A549 treated with CpdA at 1 μM for 4 hours (cell line): ENCODE data around the gene TBC1D3H. TPM values are rescaled to one million over a fixed set of nuclear protein-coding genes. Genes with fewer than 3 reads are reported as not detected.

Experiments used
- total RNA-seq: library from RNA; stranded (reverse); fragments of 200-300 nt; extraction: Qiagen RNA extraction; gene quantifications from 5 replicates; pipeline ENCODE4 v1.2.3, GENCODE V29; 2022; ENCODE audit warnings: low read depth

TBC1D3H gene
- not detected in 5 replicates for total RNA-seq

DNA sequence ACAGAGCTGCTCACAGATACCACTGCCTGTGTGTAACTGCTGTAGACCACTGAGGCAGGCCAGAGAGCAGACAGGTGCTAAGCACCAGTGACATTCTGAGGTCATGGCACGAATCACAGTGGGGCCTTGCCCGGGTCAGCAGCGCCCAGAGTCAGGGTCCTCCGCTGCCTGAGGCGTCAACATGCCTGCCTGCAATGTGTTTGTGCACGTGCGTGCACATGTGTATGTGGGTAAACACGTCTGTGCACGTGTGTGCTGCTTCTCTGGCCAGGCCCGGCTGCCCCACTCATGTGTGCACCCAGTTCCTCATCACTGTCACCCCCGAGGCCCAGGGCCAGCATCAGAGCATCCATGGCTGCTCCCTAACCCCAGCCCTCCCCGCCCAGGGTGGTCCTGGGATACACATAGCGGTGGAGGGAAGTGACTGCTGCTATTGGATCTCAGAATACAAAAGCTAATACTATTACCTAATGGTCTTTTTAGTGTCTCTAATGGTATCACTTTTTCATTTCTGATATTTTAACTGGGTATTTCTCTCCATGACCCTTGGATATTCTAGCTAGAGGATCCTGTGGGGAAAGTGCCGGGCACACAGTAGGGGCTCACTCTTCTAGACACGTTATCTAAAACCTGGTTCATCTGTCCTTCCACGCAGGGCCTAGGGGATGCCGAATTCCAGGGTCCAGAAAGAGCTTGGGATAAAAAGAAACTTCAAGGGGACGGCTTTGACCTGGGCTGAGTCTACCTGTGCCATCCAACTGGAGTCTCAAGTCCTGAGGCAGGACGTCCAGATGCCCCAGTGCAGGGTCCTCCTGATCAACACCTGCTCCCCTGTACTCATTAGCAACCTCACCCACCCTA lies at the start of gene TBC1D3H:
TSS of gene TBC1D3H (minus strand) at position 51 of the 861 bp plus-strand sequence. CDS start 1,540 bp downstream, outside the sequence.

Other genes with a start within 250 kb of the TBC1D3H start
- gene TBC1D3B, start 211.8 kb downstream of the TBC1D3H start, total RNA-seq, result 1.9 to 3.7 TPM (median 3.5 TPM) in 5 replicates
- gene CCL3L1, start 191.7 kb downstream of the TBC1D3H start, total RNA-seq, result not detected in 5 replicates
- not detected in 5 replicates for gene CCL4L2, start 177.4 kb downstream of the TBC1D3H start, total RNA-seq
- gene TBC1D3I, start 123.9 kb downstream of the TBC1D3H start, total RNA-seq, result 0.09 to 0.19 TPM (median 0.15 TPM) in 3 of 5 replicates, not detected in the others
- not detected in 5 replicates for gene TBC1D3G, start 64.6 kb downstream of the TBC1D3H start, total RNA-seq
- gene ZNHIT3, start 98.2 kb upstream of the TBC1D3H start, total RNA-seq, result 83.1 to 86.9 TPM (median 83.9 TPM) in 5 replicates
- gene MYO19, start 146.4 kb upstream of the TBC1D3H start, total RNA-seq, result 56.6 to 64.4 TPM (median 60.5 TPM) in 5 replicates
- gene PIGW, start 146.6 kb upstream of the TBC1D3H start, total RNA-seq, result 24.2 to 28.7 TPM (median 25.2 TPM) in 5 replicates
- gene GGNBP2, start 156.5 kb upstream of the TBC1D3H start, total RNA-seq, result 54.9 to 64.1 TPM (median 57.5 TPM) in 5 replicates
- 6.8 to 9.8 TPM (median 9.0 TPM) in 5 replicates for gene DHRS11, start 203.4 kb upstream of the TBC1D3H start, total RNA-seq
- gene MRM1, start 213.1 kb upstream of the TBC1D3H start, total RNA-seq, result 14.0 to 22.2 TPM (median 20.6 TPM) in 5 replicates